ENCODE data around the gene GRIK5.

GRCh38 chr19:41991025-41991424 is 79.0 kb downstream of the GRIK5 start:
- TF ChIP-seq, protein P1, sequence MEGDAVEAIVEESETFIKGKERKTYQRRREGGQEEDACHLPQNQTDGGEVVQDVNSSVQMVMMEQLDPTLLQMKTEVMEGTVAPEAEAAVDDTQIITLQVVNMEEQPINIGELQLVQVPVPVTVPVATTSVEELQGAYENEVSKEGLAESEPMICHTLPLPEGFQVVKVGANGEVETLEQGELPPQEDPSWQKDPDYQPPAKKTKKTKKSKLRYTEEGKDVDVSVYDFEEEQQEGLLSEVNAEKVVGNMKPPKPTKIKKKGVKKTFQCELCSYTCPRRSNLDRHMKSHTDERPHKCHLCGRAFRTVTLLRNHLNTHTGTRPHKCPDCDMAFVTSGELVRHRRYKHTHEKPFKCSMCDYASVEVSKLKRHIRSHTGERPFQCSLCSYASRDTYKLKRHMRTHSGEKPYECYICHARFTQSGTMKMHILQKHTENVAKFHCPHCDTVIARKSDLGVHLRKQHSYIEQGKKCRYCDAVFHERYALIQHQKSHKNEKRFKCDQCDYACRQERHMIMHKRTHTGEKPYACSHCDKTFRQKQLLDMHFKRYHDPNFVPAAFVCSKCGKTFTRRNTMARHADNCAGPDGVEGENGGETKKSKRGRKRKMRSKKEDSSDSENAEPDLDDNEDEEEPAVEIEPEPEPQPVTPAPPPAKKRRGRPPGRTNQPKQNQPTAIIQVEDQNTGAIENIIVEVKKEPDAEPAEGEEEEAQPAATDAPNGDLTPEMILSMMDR (conservative IDR thresholded peaks at IDR 0.05; ENCODE audit: low read length) = no peak
- no peak for TF ChIP-seq EZH2phosphoT487 (IDR thresholded peaks at IDR 0.05; ENCODE audit: borderline replicate concordance)
